Measurements from ENCODE around the gene PPARGC1A.

GRCh38 chr4:23779422-23779821, 110.4 kb downstream of the PPARGC1A start:
- no peak for TF ChIP-seq CTCF (IDR thresholded peaks at IDR 0.05)
- no peak for TF ChIP-seq POLR2A (IDR thresholded peaks at IDR 0.05)

Measured in heart left ventricle (tissue), 13 donors.